AG04450 (cell line): ENCODE measurements around the gene SOX4. TPM values are rescaled to one million over a fixed set of nuclear protein-coding genes. Genes with fewer than 3 reads are reported as not detected.
A peak's percentile ranks its signal among the peaks of the same experiment; 100 is the strongest.

Experiments used
- CTCF ChIA-PET: fragments of 300-600, 350-600 bp; formaldehyde crosslinking; extraction: SDS; loops from one replicate; lab custom pipeline; 2022; ENCODE audit warnings: antibody characterized with exemption, inconsistent platforms; lab: Charles Lee
- POLR2A ChIA-PET: fragments of 350-600 bp; formaldehyde crosslinking; extraction: SDS; loops from one replicate; lab custom pipeline; 2021; ENCODE audit warnings: antibody characterized with exemption, inconsistent platforms; lab: Yijun Ruan, JAX
- DNase-seq: peaks from one replicate; pipeline ENCODE4 v3.0.0-alpha.2; 2011; ENCODE audit warnings: low read depth, low spot score
- H3K27ac ChIP-seq: one replicate; pipeline ENCODE4 v1.5.1; 2012; ENCODE audit warnings: low read depth, low read length, control low read depth
- H3K27me3 ChIP-seq: one replicate; pipeline ENCODE4 v1.6.0; 2012; ENCODE audit warnings: low read length; ENCODE audit not compliant: control insufficient read depth, insufficient read depth
- H3K4me3 ChIP-seq: 2 replicates; pipeline ENCODE4 v1.5.1; 2011; ENCODE audit warnings: mild to moderate bottlenecking, low read depth, low read length, control low read depth
- H3K9me3 ChIP-seq: 2 replicates; pipeline ENCODE4 v1.5.1; 2012; ENCODE audit warnings: low read length; ENCODE audit not compliant: control insufficient read depth, insufficient read depth
- CTCF ChIP-seq: IDR thresholded peaks from 2 replicates; pipeline ENCODE4 v1.5.1; 2011; ENCODE audit warnings: low read depth, low read length, control low read depth, inconsistent platforms
- polyA plus RNA-seq: library from polyadenylated mRNA; depleted of rRNA; stranded (reverse); fragments of >200 nt; gene quantifications from 2 replicates; pipeline ENCODE4 v1.2.3, GENCODE V29; 2011

The SOX4 gene
- polyA plus RNA-seq, 1 experiment = 33.5 TPM

GRCh38 chr6:21582651-21583050 is 10.9 kb upstream of the SOX4 start:
- no peak for DNase-seq
- POLR2A ChIA-PET = no interaction called here
- H3K9me3 ChIP-seq = peaks cover 6% of the 10 kb centered on the region
- CTCF ChIA-PET = no interaction called here
- H3K27ac ChIP-seq = no peak overlapping the region
- no peak overlapping the region for H3K4me3 ChIP-seq
- no peaks in the 10 kb centered on the region for H3K27me3 ChIP-seq
- TF ChIP-seq CTCF = no peak

- H3K27ac ChIP-seq = no peak overlapping the region
- no peak for DNase-seq
- H3K9me3 ChIP-seq = no peaks in the 10 kb centered on the region; the same call in 1 of the 2 replicates
- ChIA-PET POLR2A (no interaction called here), CTCF (no interaction called here)
- H3K27me3 ChIP-seq = no peaks in the 10 kb centered on the region
- TF ChIP-seq CTCF = no peak
- no peak overlapping the region for H3K4me3 ChIP-seq
These were observed 7.3 kb upstream of the SOX4 start for GRCh38 chr6:21586300-21586699.

- Histone ChIP-seq H3K9me3 (no peaks in the 10 kb centered on the region; the same call in 1 of the 2 replicates), H3K27me3 (no peaks in the 10 kb centered on the region), H3K27ac (peak overlapping the region; percentile 89), H3K4me3 (peak overlapping the region; percentile 75)
- DNase-seq = no peak
- POLR2A ChIA-PET = no interaction called here
- TF ChIP-seq CTCF = no peak
- CTCF ChIA-PET = no interaction called here
These were observed 6.8 kb upstream of the SOX4 start for GRCh38 chr6:21586740-21587178.

- CTCF ChIA-PET = interaction anchor here (0.7 to 5.4 kb wide), 8 partner anchors 216 to 1022 kb away, joined by 3 to 133 read pairs (median 4); no protein-coding TSS in a partner anchor
- no peak for DNase-seq
- TF ChIP-seq CTCF = peak; percentile 42
- H3K27ac ChIP-seq = peak overlapping the region; percentile 89
- no peaks in the 10 kb centered on the region for H3K27me3 ChIP-seq
- POLR2A ChIA-PET = interaction anchor here (0.5 to 1.9 kb wide), 9 partner anchors 34 to 1860 kb away, joined by 3 to 5 read pairs (median 4); no protein-coding TSS in a partner anchor
- H3K4me3 ChIP-seq = peak overlapping the region; percentile 75
- H3K9me3 ChIP-seq = no peaks in the 10 kb centered on the region; the same call in 1 of the 2 replicates
These were observed 6.2 kb upstream of the SOX4 start for GRCh38 chr6:21587179-21587960.

GRCh38 chr6:21587961-21588480 is 5.5 kb upstream of the SOX4 start:
- DNase-seq = no peak
- H3K27ac ChIP-seq = peak overlapping the region; percentile 89
- H3K9me3 ChIP-seq = no peaks in the 10 kb centered on the region; the same call in 1 of the 2 replicates
- no peak for TF ChIP-seq CTCF
- CTCF ChIA-PET = interaction anchor here (0.6 to 5.4 kb wide), 36 partner anchors 8 to 1993 kb away, joined by 3 to 133 read pairs (median 4); no protein-coding TSS in a partner anchor
- peak overlapping the region; percentile 75 for H3K4me3 ChIP-seq
- H3K27me3 ChIP-seq = no peaks in the 10 kb centered on the region
- POLR2A ChIA-PET = interaction anchor here (0.5 to 1.9 kb wide), 15 partner anchors 34 to 1022 kb away, joined by 3 to 8 read pairs (median 4); no protein-coding TSS in a partner anchor
